ENCODE data around the gene TAF1. TPM values are rescaled to one million over a fixed set of nuclear protein-coding genes. Genes with fewer than 3 reads are reported as not detected.

The TAF1 gene
- total and polyA plus RNA-seq, 2 experiments from 2014 or later, result 6.7 to 26.9 TPM

DNA sequence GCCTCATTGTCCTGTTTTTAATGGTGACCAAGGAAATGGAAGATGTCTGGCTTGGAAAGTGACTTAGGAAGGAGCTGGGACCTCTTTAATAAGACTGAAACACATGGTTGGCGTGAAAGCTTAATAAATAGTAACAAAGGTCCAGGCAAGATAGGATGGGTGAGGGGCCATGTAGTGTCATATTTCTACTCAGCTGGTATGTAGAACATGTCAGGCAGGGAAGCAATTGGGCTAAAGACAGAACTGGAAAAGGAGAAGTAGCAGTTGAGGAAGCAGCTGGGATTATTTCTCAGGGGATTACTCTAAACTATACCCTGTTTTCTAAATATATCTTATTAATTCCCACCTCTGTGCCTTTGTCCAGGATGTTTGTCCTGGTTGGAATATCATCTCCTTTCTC is 46.0 kb upstream of the TAF1 start (continued):
- TF ChIP-seq, protein P1, sequence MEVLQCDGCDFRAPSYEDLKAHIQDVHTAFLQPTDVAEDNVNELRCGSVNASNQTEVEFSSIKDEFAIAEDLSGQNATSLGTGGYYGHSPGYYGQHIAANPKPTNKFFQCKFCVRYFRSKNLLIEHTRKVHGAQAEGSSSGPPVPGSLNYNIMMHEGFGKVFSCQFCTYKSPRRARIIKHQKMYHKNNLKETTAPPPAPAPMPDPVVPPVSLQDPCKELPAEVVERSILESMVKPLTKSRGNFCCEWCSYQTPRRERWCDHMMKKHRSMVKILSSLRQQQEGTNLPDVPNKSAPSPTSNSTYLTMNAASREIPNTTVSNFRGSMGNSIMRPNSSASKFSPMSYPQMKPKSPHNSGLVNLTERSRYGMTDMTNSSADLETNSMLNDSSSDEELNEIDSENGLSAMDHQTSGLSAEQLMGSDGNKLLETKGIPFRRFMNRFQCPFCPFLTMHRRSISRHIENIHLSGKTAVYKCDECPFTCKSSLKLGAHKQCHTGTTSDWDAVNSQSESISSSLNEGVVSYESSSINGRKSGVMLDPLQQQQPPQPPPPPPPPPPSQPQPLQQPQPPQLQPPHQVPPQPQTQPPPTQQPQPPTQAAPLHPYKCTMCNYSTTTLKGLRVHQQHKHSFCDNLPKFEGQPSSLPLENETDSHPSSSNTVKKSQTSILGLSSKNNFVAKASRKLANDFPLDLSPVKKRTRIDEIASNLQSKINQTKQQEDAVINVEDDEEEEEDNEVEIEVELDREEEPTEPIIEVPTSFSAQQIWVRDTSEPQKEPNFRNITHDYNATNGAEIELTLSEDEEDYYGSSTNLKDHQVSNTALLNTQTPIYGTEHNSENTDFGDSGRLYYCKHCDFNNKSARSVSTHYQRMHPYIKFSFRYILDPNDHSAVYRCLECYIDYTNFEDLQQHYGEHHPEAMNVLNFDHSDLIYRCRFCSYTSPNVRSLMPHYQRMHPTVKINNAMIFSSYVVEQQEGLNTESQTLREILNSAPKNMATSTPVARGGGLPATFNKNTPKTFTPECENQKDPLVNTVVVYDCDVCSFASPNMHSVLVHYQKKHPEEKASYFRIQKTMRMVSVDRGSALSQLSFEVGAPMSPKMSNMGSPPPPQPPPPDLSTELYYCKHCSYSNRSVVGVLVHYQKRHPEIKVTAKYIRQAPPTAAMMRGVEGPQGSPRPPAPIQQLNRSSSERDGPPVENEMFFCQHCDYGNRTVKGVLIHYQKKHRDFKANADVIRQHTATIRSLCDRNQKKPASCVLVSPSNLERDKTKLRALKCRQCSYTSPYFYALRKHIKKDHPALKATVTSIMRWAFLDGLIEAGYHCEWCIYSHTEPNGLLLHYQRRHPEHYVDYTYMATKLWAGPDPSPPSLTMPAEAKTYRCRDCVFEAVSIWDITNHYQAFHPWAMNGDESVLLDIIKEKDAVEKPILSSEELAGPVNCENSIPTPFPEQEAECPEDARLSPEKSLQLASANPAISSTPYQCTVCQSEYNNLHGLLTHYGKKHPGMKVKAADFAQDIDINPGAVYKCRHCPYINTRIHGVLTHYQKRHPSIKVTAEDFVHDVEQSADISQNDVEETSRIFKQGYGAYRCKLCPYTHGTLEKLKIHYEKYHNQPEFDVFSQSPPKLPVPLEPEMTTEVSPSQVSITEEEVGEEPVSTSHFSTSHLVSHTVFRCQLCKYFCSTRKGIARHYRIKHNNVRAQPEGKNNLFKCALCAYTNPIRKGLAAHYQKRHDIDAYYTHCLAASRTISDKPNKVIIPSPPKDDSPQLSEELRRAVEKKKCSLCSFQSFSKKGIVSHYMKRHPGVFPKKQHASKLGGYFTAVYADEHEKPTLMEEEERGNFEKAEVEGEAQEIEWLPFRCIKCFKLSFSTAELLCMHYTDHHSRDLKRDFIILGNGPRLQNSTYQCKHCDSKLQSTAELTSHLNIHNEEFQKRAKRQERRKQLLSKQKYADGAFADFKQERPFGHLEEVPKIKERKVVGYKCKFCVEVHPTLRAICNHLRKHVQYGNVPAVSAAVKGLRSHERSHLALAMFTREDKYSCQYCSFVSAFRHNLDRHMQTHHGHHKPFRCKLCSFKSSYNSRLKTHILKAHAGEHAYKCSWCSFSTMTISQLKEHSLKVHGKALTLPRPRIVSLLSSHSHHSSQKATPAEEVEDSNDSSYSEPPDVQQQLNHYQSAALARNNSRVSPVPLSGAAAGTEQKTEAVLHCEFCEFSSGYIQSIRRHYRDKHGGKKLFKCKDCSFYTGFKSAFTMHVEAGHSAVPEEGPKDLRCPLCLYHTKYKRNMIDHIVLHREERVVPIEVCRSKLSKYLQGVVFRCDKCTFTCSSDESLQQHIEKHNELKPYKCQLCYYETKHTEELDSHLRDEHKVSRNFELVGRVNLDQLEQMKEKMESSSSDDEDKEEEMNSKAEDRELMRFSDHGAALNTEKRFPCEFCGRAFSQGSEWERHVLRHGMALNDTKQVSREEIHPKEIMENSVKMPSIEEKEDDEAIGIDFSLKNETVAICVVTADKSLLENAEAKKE (CRISPR knock-in tag; IDR thresholded peaks at IDR 0.05), result no peak
- no peak for TF ChIP-seq JUNB (IDR thresholded peaks at IDR 0.05; ENCODE audit: unreplicated experiment)
- no peak for TF ChIP-seq ZNF114 (CRISPR knock-in tag; IDR thresholded peaks at IDR 0.05)
- TF ChIP-seq CREB1 (CRISPR knock-in tag; IDR thresholded peaks at IDR 0.05; ENCODE audit: low read depth), result no peak
- TF ChIP-seq STAT1 (IDR thresholded peaks at IDR 0.05; ENCODE audit: unreplicated experiment), result no peak
- TF ChIP-seq, protein P2, sequence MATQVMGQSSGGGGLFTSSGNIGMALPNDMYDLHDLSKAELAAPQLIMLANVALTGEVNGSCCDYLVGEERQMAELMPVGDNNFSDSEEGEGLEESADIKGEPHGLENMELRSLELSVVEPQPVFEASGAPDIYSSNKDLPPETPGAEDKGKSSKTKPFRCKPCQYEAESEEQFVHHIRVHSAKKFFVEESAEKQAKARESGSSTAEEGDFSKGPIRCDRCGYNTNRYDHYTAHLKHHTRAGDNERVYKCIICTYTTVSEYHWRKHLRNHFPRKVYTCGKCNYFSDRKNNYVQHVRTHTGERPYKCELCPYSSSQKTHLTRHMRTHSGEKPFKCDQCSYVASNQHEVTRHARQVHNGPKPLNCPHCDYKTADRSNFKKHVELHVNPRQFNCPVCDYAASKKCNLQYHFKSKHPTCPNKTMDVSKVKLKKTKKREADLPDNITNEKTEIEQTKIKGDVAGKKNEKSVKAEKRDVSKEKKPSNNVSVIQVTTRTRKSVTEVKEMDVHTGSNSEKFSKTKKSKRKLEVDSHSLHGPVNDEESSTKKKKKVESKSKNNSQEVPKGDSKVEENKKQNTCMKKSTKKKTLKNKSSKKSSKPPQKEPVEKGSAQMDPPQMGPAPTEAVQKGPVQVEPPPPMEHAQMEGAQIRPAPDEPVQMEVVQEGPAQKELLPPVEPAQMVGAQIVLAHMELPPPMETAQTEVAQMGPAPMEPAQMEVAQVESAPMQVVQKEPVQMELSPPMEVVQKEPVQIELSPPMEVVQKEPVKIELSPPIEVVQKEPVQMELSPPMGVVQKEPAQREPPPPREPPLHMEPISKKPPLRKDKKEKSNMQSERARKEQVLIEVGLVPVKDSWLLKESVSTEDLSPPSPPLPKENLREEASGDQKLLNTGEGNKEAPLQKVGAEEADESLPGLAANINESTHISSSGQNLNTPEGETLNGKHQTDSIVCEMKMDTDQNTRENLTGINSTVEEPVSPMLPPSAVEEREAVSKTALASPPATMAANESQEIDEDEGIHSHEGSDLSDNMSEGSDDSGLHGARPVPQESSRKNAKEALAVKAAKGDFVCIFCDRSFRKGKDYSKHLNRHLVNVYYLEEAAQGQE (IDR thresholded peaks at IDR 0.05; ENCODE audit: unreplicated experiment), result no peak
- no peak for TF ChIP-seq NANOG (IDR thresholded peaks at IDR 0.05; ENCODE audit: borderline replicate concordance)
- TF ChIP-seq POLR2AphosphoS5 (IDR thresholded peaks at IDR 0.05; ENCODE audit: low read depth), result no peak
- TF ChIP-seq, protein P3, sequence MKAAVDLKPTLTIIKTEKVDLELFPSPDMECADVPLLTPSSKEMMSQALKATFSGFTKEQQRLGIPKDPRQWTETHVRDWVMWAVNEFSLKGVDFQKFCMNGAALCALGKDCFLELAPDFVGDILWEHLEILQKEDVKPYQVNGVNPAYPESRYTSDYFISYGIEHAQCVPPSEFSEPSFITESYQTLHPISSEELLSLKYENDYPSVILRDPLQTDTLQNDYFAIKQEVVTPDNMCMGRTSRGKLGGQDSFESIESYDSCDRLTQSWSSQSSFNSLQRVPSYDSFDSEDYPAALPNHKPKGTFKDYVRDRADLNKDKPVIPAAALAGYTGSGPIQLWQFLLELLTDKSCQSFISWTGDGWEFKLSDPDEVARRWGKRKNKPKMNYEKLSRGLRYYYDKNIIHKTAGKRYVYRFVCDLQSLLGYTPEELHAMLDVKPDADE (IDR thresholded peaks at IDR 0.05), result no peak
